GM23338 (cell line): ENCODE results near the gene S100A6. TPM values are rescaled to one million over a fixed set of nuclear protein-coding genes. Genes with fewer than 3 reads are reported as not detected.

Source experiments
- ATAC-seq: fragments of 200-7000 bp; cut with Tn5 transposase; 3 replicates; pipeline ENCODE4 v1.9.1; 2020
- DNase-seq: peaks from one replicate; pipeline ENCODE4 v3.0.0-alpha.2; 2015; ENCODE audit warnings: low spot score
- H2AFZ ChIP-seq: fragments of 200-600 bp; sonication (generic); 2 replicates; pipeline ENCODE4 v1.8.0; 2016; ENCODE audit warnings: antibody characterized with exemption, mild to moderate bottlenecking, moderate library complexity
- H3F3A ChIP-seq: fragments of 200-600 bp; sonication (generic); replicated peaks from 2 replicates; pipeline ENCODE4 v1.8.0; 2017; ENCODE audit warnings: antibody characterized with exemption, mixed run types, low read depth
- H3K27ac ChIP-seq: fragments of 200-600 bp; sonication (generic); 2 replicates; pipeline ENCODE4 v1.6.1; 2016; ENCODE audit warnings: low read depth
- H3K27me3 ChIP-seq: fragments of 200-600 bp; sonication (generic); 2 replicates; pipeline ENCODE4 v1.8.0; 2016; ENCODE audit warnings: mild to moderate bottlenecking, mixed run types, moderate library complexity; ENCODE audit not compliant: insufficient read depth
- H3K36me3 ChIP-seq: fragments of 200-600 bp; sonication (generic); 2 replicates; pipeline ENCODE4 v1.8.0; 2016; ENCODE audit warnings: mild to moderate bottlenecking; ENCODE audit not compliant: insufficient read depth
- H3K4me1 ChIP-seq: fragments of 200-600 bp; sonication (generic); 2 replicates; pipeline ENCODE4 v1.8.0; 2016; ENCODE audit warnings: mild to moderate bottlenecking, moderate library complexity; ENCODE audit not compliant: insufficient read depth
- H3K4me2 ChIP-seq: fragments of 200-600 bp; sonication (generic); 2 replicates; pipeline ENCODE4 v1.7.1; 2017; ENCODE audit warnings: mixed run types
- H3K4me3 ChIP-seq: fragments of 200-600 bp; sonication (generic); 2 replicates; pipeline ENCODE4 v1.6.1; 2016; ENCODE audit warnings: mixed run types
- H3K79me2 ChIP-seq: fragments of 200-600 bp; sonication (generic); replicated peaks from 2 replicates; pipeline ENCODE4 v1.8.0; 2017; ENCODE audit warnings: mild to moderate bottlenecking; ENCODE audit not compliant: insufficient read depth
- H3K9me2 ChIP-seq: fragments of 200-600 bp; sonication (generic); 2 replicates; pipeline ENCODE4 v1.8.0; 2017; ENCODE audit not compliant: insufficient read depth
- H4K20me1 ChIP-seq: fragments of 200-600 bp; sonication (generic); replicated peaks from 2 replicates; pipeline ENCODE4 v1.8.0; 2017; ENCODE audit warnings: mild to moderate bottlenecking; ENCODE audit not compliant: insufficient read depth
- H3K27ac Mint-ChIP-seq: 2 replicates; pipeline ENCODE4 v1.8.0; 2020; ENCODE audit warnings: inconsistent platforms, mild to moderate bottlenecking, moderate library complexity, mixed read lengths
- H3K27me3 Mint-ChIP-seq: 3 replicates; pipeline ENCODE4 v1.8.0; 2022; ENCODE audit warnings: low read depth, mild to moderate bottlenecking, moderate library complexity, mixed read lengths, inconsistent platforms; ENCODE audit not compliant: insufficient read depth, poor library complexity
- H3K36me3 Mint-ChIP-seq: 3 replicates; pipeline ENCODE4 v1.8.0; 2021; ENCODE audit warnings: low read depth, mild to moderate bottlenecking, inconsistent platforms, moderate library complexity, mixed read lengths
- H3K4me1 Mint-ChIP-seq: 3 replicates; pipeline ENCODE4 v1.8.0; 2020; ENCODE audit warnings: mild to moderate bottlenecking, inconsistent platforms, mixed read lengths
- H3K4me3 Mint-ChIP-seq: 3 replicates; pipeline ENCODE4 v1.8.0; 2021; ENCODE audit warnings: moderate library complexity, mild to moderate bottlenecking, inconsistent platforms, mixed read lengths
- H3K9me3 Mint-ChIP-seq: 3 replicates; pipeline ENCODE4 v1.8.0; 2020; ENCODE audit warnings: moderate library complexity, mild to moderate bottlenecking, inconsistent platforms, mixed read lengths
- CREB1 ChIP-seq: fragments of 250-450 bp; sonication (Bioruptor Pico); IDR thresholded peaks from 2 replicates; pipeline ENCODE4 v1.5.0; 2020; ENCODE audit warnings: low read depth, mild to moderate bottlenecking, moderate library complexity
- EZH2 ChIP-seq: fragments of 200-600 bp; sonication (generic); IDR thresholded peaks from one replicate; pipeline ENCODE4 v1.8.0; 2017; ENCODE audit warnings: antibody characterized with exemption, mild to moderate bottlenecking, low read depth; ENCODE audit not compliant: unreplicated experiment
- EZH2phosphoT487 ChIP-seq: fragments of 200-600 bp; sonication (generic); IDR thresholded peaks from one replicate; pipeline ENCODE4 v1.8.1; 2018; ENCODE audit warnings: antibody characterized with exemption; ENCODE audit not compliant: unreplicated experiment
- NANOG ChIP-seq: IDR thresholded peaks from 2 replicates; pipeline ENCODE4 v1.6.1; 2016; ENCODE audit warnings: antibody characterized with exemption, borderline replicate concordance
- POLR2AphosphoS5 ChIP-seq: IDR thresholded peaks from 2 replicates; pipeline ENCODE4 v1.6.1; 2016; ENCODE audit warnings: antibody characterized with exemption, low read depth
- STAT1 ChIP-seq: IDR thresholded peaks from one replicate; pipeline ENCODE4 v1.6.1; 2016; ENCODE audit warnings: antibody characterized with exemption; ENCODE audit not compliant: unreplicated experiment
- polyA plus RNA-seq: library from polyadenylated mRNA; unstranded; fragments of >200 nt; fragmentation: Nextera tagmentation; extraction: Ambion mirVana; gene quantifications from 2 replicates; pipeline ENCODE4 v1.2.1, GENCODE V29; 2016
- total RNA-seq: library from RNA; depleted of rRNA; stranded (reverse); fragments of >200 nt; shearing (Covaris generic); gene quantifications from 2 replicates; pipeline ENCODE4 v1.2.3, GENCODE V29; 2014
- TF ChIP-seq, protein P1 (sequence below): fragments of 250-450 bp; sonication (Bioruptor Pico); IDR thresholded peaks from 2 replicates; pipeline ENCODE4 v1.5.0; 2020; ENCODE audit warnings: mild to moderate bottlenecking, moderate library complexity
- TF ChIP-seq, protein P2 (sequence below): IDR thresholded peaks from 2 replicates; pipeline ENCODE4 v1.6.1; 2016; ENCODE audit warnings: antibody characterized with exemption

Gene S100A6
- total and polyA plus RNA-seq, 2 experiments from 2014 or later, result 7.3 to 77.5 TPM

DNA sequence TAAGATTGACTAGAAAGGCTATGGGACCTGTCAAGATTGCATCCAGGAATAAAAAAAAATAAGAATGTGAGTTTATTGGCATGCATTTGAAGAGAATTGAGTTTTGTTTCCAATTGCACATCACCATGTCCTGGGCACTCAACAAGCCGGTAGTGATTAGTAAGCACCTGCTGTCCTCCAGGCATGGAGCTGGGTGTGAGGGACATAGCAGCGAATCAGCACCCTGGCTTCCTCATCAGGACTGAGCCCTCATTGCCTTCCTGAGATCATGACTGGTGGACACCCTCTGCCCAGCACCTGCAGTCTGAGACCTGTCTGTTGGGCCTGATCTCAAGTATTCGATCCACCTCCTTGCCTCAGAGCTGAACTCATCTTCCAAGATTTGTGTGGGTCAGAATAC, 26.8 kb downstream of the S100A6 start (continued):
- TF ChIP-seq, protein P1, sequence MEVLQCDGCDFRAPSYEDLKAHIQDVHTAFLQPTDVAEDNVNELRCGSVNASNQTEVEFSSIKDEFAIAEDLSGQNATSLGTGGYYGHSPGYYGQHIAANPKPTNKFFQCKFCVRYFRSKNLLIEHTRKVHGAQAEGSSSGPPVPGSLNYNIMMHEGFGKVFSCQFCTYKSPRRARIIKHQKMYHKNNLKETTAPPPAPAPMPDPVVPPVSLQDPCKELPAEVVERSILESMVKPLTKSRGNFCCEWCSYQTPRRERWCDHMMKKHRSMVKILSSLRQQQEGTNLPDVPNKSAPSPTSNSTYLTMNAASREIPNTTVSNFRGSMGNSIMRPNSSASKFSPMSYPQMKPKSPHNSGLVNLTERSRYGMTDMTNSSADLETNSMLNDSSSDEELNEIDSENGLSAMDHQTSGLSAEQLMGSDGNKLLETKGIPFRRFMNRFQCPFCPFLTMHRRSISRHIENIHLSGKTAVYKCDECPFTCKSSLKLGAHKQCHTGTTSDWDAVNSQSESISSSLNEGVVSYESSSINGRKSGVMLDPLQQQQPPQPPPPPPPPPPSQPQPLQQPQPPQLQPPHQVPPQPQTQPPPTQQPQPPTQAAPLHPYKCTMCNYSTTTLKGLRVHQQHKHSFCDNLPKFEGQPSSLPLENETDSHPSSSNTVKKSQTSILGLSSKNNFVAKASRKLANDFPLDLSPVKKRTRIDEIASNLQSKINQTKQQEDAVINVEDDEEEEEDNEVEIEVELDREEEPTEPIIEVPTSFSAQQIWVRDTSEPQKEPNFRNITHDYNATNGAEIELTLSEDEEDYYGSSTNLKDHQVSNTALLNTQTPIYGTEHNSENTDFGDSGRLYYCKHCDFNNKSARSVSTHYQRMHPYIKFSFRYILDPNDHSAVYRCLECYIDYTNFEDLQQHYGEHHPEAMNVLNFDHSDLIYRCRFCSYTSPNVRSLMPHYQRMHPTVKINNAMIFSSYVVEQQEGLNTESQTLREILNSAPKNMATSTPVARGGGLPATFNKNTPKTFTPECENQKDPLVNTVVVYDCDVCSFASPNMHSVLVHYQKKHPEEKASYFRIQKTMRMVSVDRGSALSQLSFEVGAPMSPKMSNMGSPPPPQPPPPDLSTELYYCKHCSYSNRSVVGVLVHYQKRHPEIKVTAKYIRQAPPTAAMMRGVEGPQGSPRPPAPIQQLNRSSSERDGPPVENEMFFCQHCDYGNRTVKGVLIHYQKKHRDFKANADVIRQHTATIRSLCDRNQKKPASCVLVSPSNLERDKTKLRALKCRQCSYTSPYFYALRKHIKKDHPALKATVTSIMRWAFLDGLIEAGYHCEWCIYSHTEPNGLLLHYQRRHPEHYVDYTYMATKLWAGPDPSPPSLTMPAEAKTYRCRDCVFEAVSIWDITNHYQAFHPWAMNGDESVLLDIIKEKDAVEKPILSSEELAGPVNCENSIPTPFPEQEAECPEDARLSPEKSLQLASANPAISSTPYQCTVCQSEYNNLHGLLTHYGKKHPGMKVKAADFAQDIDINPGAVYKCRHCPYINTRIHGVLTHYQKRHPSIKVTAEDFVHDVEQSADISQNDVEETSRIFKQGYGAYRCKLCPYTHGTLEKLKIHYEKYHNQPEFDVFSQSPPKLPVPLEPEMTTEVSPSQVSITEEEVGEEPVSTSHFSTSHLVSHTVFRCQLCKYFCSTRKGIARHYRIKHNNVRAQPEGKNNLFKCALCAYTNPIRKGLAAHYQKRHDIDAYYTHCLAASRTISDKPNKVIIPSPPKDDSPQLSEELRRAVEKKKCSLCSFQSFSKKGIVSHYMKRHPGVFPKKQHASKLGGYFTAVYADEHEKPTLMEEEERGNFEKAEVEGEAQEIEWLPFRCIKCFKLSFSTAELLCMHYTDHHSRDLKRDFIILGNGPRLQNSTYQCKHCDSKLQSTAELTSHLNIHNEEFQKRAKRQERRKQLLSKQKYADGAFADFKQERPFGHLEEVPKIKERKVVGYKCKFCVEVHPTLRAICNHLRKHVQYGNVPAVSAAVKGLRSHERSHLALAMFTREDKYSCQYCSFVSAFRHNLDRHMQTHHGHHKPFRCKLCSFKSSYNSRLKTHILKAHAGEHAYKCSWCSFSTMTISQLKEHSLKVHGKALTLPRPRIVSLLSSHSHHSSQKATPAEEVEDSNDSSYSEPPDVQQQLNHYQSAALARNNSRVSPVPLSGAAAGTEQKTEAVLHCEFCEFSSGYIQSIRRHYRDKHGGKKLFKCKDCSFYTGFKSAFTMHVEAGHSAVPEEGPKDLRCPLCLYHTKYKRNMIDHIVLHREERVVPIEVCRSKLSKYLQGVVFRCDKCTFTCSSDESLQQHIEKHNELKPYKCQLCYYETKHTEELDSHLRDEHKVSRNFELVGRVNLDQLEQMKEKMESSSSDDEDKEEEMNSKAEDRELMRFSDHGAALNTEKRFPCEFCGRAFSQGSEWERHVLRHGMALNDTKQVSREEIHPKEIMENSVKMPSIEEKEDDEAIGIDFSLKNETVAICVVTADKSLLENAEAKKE (CRISPR knock-in tag), result no peak
- no peak for TF ChIP-seq EZH2phosphoT487
- TF ChIP-seq NANOG, result no peak
- TF ChIP-seq, protein P2, sequence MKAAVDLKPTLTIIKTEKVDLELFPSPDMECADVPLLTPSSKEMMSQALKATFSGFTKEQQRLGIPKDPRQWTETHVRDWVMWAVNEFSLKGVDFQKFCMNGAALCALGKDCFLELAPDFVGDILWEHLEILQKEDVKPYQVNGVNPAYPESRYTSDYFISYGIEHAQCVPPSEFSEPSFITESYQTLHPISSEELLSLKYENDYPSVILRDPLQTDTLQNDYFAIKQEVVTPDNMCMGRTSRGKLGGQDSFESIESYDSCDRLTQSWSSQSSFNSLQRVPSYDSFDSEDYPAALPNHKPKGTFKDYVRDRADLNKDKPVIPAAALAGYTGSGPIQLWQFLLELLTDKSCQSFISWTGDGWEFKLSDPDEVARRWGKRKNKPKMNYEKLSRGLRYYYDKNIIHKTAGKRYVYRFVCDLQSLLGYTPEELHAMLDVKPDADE, result no peak
- no peak for TF ChIP-seq EZH2
- no peak for TF ChIP-seq STAT1
- TF ChIP-seq POLR2AphosphoS5, result no peak
- TF ChIP-seq CREB1 (CRISPR knock-in tag), result no peak

DNA sequence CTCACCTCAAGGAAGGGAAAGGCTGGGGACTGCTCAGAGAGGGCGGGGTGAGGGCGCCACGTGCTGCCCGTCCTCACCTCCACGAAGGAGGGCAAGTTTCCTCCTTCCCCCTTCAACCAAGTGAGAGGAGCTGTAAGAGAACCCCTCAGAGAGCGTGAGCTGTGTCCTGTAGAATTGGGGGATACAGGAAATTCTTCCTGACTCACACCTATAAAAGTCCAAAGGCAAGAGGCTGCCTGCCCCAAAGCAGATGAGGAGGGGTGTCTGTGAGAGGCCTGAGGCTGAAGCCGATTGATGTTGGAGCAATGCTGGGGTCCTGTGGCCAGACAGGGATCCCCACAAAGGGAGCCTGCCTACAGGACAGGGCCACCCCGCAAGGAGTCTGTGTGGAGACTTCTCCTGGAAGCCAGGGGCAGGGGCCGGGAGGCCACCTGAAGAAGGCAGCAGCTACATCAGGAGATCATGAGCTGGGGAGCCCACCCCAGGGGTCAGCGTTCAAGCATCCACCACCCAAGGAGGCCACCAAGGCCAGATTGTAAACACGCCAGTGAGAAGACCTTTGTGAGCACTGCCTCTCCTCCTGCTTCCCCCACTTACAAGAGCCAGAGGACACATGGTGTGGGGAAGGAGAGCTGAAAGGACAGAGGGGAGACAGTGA, 27.7 kb downstream of the S100A6 start:
- H3K4me3 ChIP-seq, result no peak overlapping the region
- H3K27ac Mint-ChIP-seq, result no peak overlapping the region
- H3K4me3 Mint-ChIP-seq, result no peak overlapping the region
- H3K9me2 ChIP-seq, result no peaks in the 10 kb centered on the region
- H3K9me3 Mint-ChIP-seq, result no peaks in the 10 kb centered on the region
- no peaks in the 10 kb centered on the region for H3F3A ChIP-seq
- H3K36me3 ChIP-seq, result no peaks in the 10 kb centered on the region
- peaks cover 10% of the 10 kb centered on the region; the same call in 1 of the 3 replicates for H3K4me1 Mint-ChIP-seq
- H3K79me2 ChIP-seq, result no peaks in the 10 kb centered on the region
- no peak overlapping the region for H3K27ac ChIP-seq
- H3K36me3 Mint-ChIP-seq, result no peaks in the 10 kb centered on the region
- no peak overlapping the region; the same call in 1 of the 2 replicates for H2AFZ ChIP-seq
- ATAC-seq (no peak), DNase-seq (no peak)
- no peak overlapping the region for H3K4me2 ChIP-seq
- H3K27me3 Mint-ChIP-seq, result peaks cover 5% of the 10 kb centered on the region
- H4K20me1 ChIP-seq, result no peaks in the 10 kb centered on the region
- H3K4me1 ChIP-seq, result no peaks in the 10 kb centered on the region
- no peak for TF ChIP-seq STAT1
- H3K27me3 ChIP-seq, result no peaks in the 10 kb centered on the region
